Measurements from ENCODE around the gene MYO3A. TPM values are rescaled to one million over a fixed set of nuclear protein-coding genes. Genes with fewer than 3 reads are reported as not detected.
"Not testable (repeated sequence)": the region's sequence is repeated elsewhere in the genome, so short reads cannot be mapped to it uniquely, and the experiment has no call there.

MYO3A gene
- total RNA-seq, 1 experiment from 2014 or later: not detected

GRCh38 chr10:26095781-26096180 lies 161.8 kb downstream of the MYO3A start:
- Histone ChIP-seq H3K4me3 (replicated peaks in 1 of 2; ENCODE audit: low read depth in 1 of 2, low read length in 2 of 2) (no peak overlapping the region), H3K79me2 (ENCODE audit: insufficient read depth, low read length) (no peaks in the 10 kb centered on the region), H3K9ac (ENCODE audit: low read length) (no peak overlapping the region), H3K36me3 (ENCODE audit: control insufficient read depth in 1 of 2, insufficient read depth in 2 of 2, low read length in 2 of 2) (no peaks in the 10 kb centered on the region), H3K9me3 (ENCODE audit: control insufficient read depth in 1 of 2, insufficient read depth in 1 of 2, low read depth in 1 of 2, low read length in 2 of 2) (no peaks in the 10 kb centered on the region), H3K27me3 (ENCODE audit: insufficient read depth, low read length) (0 out of 2 replicates have a peak, but pooled peaks cover 5% of the 10 kb centered on the region), H2AFZ (ENCODE audit: low read depth, low read length, poor library complexity, severe bottlenecking) (no peak overlapping the region), H4K20me1 (ENCODE audit: insufficient read depth) (no peaks in the 10 kb centered on the region), H3K27ac (ENCODE audit: low read depth, low read length) (no peak overlapping the region), H3K4me2 (ENCODE audit: low read length) (no peak overlapping the region), H3K9me2 (ENCODE audit: insufficient read depth) (no peaks in the 10 kb centered on the region), H3K4me1 (ENCODE audit: control insufficient read depth in 1 of 2, insufficient read depth in 2 of 2, low read length in 2 of 2) (no peaks in the 10 kb centered on the region)
- ChIA-PET RAD21 (ENCODE audit: low non-redundant PET in 1 of 2, low total read pairs in 2 of 2, uncharacterized antibody in 2 of 2, unreplicated experiment in 2 of 2) (no interaction called here), CTCF (no interaction called here), POLR2A (no interaction called here)
- no TSS peak for BruUV-seq (replicated peaks)
- no peak for TF ChIP-seq CBX3 (IDR thresholded peaks at IDR 0.05; ENCODE audit: low read depth)
- no peak for TF ChIP-seq TCF7L2 (IDR thresholded peaks at IDR 0.05; ENCODE audit: borderline replicate concordance, extremely low read depth, insufficient read depth, insufficient read length)
- TF ChIP-seq CEBPB (IDR thresholded peaks at IDR 0.05; ENCODE audit: low read depth): no peak
- TF ChIP-seq, protein P1, sequence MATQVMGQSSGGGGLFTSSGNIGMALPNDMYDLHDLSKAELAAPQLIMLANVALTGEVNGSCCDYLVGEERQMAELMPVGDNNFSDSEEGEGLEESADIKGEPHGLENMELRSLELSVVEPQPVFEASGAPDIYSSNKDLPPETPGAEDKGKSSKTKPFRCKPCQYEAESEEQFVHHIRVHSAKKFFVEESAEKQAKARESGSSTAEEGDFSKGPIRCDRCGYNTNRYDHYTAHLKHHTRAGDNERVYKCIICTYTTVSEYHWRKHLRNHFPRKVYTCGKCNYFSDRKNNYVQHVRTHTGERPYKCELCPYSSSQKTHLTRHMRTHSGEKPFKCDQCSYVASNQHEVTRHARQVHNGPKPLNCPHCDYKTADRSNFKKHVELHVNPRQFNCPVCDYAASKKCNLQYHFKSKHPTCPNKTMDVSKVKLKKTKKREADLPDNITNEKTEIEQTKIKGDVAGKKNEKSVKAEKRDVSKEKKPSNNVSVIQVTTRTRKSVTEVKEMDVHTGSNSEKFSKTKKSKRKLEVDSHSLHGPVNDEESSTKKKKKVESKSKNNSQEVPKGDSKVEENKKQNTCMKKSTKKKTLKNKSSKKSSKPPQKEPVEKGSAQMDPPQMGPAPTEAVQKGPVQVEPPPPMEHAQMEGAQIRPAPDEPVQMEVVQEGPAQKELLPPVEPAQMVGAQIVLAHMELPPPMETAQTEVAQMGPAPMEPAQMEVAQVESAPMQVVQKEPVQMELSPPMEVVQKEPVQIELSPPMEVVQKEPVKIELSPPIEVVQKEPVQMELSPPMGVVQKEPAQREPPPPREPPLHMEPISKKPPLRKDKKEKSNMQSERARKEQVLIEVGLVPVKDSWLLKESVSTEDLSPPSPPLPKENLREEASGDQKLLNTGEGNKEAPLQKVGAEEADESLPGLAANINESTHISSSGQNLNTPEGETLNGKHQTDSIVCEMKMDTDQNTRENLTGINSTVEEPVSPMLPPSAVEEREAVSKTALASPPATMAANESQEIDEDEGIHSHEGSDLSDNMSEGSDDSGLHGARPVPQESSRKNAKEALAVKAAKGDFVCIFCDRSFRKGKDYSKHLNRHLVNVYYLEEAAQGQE (IDR thresholded peaks at IDR 0.05; ENCODE audit: low read depth): no peak
- TF ChIP-seq RAD21 (IDR thresholded peaks at IDR 0.05; ENCODE audit: low read depth): no peak
- TF ChIP-seq MAX (IDR thresholded peaks at IDR 0.05): no peak
- TF ChIP-seq ZFX (IDR thresholded peaks at IDR 0.05): no peak
- TF ChIP-seq JUND (IDR thresholded peaks at IDR 0.05): no peak
- TF ChIP-seq SRF (IDR thresholded peaks at IDR 0.05; ENCODE audit: low read depth): no peak
- intact Hi-C loops (cut with micrococcal nuclease): no loop called here
- no peak for DNase-seq (ENCODE audit: low read depth, low spot score)
- no peak for ATAC-seq

DNA sequence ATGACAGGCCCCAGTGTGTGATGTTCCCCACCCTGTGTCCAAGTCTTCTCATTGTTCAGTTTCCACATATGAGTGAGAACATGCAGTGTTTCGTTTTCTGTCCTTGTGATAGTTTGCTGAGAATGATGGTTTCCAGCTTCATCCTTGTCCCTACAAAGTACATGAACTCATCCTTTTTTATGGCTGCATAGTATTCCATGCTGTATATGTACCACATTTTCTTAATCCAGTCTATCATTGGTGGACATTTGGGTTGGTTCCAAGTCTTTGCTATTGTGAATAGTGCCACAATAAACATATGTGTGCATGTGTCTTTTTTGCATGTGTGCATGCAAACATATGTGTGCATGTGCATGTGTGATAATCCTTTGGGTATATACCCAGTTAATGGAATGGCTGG lies 163.5 kb downstream of the MYO3A start:
- H3K27ac ChIP-seq (ENCODE audit: low read depth, low read length); H3K27me3 ChIP-seq (ENCODE audit: insufficient read depth, low read length); H2AFZ ChIP-seq (ENCODE audit: low read depth, low read length, poor library complexity, severe bottlenecking); H3K9me2 ChIP-seq (ENCODE audit: insufficient read depth); H3K79me2 ChIP-seq (ENCODE audit: insufficient read depth, low read length); H3K4me2 ChIP-seq (ENCODE audit: low read length); POLR2A ChIA-PET; H3K9ac ChIP-seq (ENCODE audit: low read length); H3K4me3 ChIP-seq (replicated peaks in 1 of 2; ENCODE audit: low read depth in 1 of 2, low read length in 2 of 2); H3K9me3 ChIP-seq (ENCODE audit: control insufficient read depth in 1 of 2, insufficient read depth in 1 of 2, low read depth in 1 of 2, low read length in 2 of 2); H4K20me1 ChIP-seq (ENCODE audit: insufficient read depth); DNase-seq (ENCODE audit: low read depth, low spot score); H3K4me1 ChIP-seq (ENCODE audit: control insufficient read depth in 1 of 2, insufficient read depth in 2 of 2, low read length in 2 of 2); H3K36me3 ChIP-seq (ENCODE audit: control insufficient read depth in 1 of 2, insufficient read depth in 2 of 2, low read length in 2 of 2); intact Hi-C loops (cut with micrococcal nuclease); RAD21 ChIA-PET (ENCODE audit: low non-redundant PET in 1 of 2, low total read pairs in 2 of 2, uncharacterized antibody in 2 of 2, unreplicated experiment in 2 of 2); ATAC-seq; CTCF ChIA-PET; BruUV-seq (replicated peaks): not testable (repeated sequence)

Data from HCT116 (cell line).